T-helper 1 cell treated with Interleukin-12 subunit alpha and Interleukin-12 subunit beta and Interleukin-4 antibody, amounts not matched to agents 30 ng/mL and 1 ng/mL, for 36 hours (primary cell): Measurements from ENCODE around the gene LACRT. TPM values are rescaled to one million over a fixed set of nuclear protein-coding genes. Genes with fewer than 3 reads are reported as not detected.

Source experiments
- intact Hi-C: fragments of 100-400 bp; cut with micrococcal nuclease; formaldehyde crosslinking; loops from one replicate; pipeline ENCODE4 v1.15.1; 2024
- total RNA-seq: library from RNA; stranded (reverse); gene quantifications from 2 replicates; pipeline ENCODE4 v1.2.3, GENCODE V29; 2022

The LACRT gene
- total RNA-seq, 1 donor from 2014 or later: not detected

DNA sequence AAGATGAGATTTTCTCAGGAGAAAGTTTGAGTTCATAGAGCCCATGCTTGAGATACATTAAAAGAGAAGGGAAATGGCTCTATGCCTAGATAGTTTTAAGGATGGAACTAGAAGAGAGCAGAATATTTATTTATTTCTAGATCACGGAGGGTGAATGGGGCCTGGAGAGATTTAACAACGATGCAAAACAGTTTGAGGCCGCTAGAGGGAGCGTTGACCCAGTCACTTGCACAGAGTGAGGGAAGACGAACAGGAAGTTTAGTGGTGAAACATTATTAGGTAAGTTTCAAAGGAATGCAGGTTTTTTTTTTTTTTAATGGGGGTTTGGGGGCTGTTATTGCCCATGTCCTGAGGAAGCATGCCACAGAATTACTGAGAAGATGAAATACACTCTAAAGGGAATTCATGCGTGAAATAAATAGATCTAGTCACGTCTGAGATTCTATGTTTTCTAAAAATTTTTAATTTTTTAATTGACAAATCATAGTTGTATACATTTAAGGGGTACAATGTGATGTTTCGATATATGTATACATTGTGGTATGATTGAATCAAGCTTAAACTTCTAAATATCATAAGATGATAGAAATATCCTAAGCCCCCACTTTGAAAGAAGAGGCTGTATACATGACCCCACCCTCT, 31.4 kb downstream of the LACRT start:
- intact Hi-C loops: loop anchor here (1.0 kb wide), 1 partner anchor 24 kb away; no protein-coding TSS in a partner anchor

DNA sequence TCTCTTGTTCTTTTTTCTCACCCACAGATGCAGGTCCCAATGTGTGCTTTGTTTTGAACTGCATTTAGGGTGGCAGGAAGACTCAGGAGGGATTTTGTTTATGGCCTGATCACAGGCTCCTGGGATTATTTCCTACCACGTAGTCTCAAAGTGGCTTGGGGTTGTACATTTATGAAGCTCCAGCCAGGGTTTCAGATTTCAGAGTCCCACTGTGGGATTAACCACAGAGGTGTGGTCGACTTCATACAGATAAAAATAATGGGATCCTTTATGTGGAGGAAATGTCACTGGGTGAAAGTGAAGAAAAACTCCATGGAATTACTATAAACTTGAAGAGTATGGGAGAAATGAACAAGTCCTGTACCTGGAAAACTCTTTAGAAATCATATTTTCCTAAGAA, 32.0 kb downstream of the LACRT start:
- intact Hi-C loops: loop anchor here (1.0 kb wide), 1 partner anchor 23 kb away; no protein-coding TSS in a partner anchor

DNA sequence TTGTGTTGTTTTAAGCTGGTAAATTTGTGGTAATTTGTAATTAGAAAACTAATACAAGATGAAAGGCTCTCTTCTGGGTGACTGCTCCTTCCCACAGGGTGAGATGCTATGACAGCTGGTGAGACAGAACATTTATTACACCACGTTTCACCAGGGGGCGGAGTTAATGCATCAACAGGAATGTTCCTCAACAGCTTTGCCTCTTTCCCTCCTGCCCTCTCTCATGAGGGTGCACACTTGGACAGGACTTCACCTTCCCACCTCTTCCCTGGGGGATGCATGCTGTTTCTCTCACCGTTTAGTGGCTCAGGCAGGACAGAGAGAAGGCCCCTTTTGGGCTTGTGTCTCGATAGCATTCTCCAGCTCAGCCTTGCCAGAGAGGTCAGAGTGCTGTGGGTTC, 32.9 kb downstream of the LACRT start:
- intact Hi-C loops: no loop called here

- intact Hi-C loops: no loop called here
Measured at GRCh38 chr12:54598970-54599369, 35.7 kb downstream of the LACRT start.

GRCh38 chr12:54596526-54596946, 38.2 kb downstream of the LACRT start:
- intact Hi-C loops: loop anchor here (2.0 kb wide), 1 partner anchor 476 kb away; no protein-coding TSS in a partner anchor

GRCh38 chr12:54595471-54595870, 39.2 kb downstream of the LACRT start:
- intact Hi-C loops: no loop called here

GRCh38 chr12:54593725-54594124, 41.0 kb downstream of the LACRT start:
- intact Hi-C loops: no loop called here

- intact Hi-C loops: no loop called here
Measured at GRCh38 chr12:54593135-54593534, 41.6 kb downstream of the LACRT start.

DNA sequence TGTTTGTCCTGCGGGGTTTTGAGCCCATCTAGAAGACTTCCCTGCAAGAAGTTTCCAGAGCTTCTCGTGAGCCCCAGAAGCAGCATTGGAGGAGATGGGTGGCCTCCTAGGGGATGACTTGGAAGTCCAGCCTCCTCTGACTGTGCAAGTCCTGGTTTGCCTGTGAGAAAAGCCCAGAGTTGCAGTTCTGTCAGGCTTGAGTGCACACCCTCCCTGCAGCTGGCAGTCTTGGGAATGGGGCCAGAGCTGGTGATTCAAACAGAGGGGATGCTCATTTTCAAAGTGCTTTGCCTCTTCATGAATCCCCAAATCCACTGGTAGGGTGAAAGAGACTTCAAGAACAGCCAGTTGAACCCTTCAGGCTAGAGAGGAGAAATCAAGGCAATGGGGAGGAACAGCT, 42.4 kb downstream of the LACRT start:
- intact Hi-C loops: no loop called here

DNA sequence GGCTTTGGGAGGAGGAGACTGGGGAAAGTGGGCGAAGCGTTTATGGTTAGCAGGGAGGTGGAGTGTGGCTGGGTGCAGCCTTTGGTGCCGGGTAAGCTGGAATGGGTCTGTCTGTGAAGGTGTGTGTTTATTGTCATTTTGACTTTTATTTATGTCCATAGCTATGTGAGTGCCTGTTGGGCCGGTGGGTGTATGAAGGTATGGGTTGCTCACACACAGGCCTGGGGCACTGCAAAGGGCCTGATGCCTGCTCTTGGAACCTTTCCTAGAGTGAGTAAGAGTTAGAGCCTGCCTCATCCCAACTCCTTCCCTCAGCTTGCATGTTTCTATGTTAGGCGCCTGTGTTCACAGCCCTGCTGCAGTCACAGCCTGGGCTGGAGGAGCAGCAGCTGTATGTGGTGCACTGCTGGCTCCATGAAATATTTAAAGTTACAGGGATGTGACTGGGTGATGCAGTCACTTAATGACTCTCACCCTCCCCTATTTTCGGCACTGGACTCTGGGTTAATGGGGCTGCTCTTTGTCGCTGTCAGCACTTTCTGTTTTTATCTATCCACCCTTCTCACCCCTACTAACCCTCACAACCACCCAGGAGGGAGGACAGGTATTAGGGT, 43.6 kb downstream of the LACRT start:
- intact Hi-C loops: no loop called here

GRCh38 chr12:54589964-54590363, 44.7 kb downstream of the LACRT start:
- intact Hi-C loops: no loop called here

- intact Hi-C loops: no loop called here
Measured at GRCh38 chr12:54588890-54589267, 45.8 kb downstream of the LACRT start.

DNA sequence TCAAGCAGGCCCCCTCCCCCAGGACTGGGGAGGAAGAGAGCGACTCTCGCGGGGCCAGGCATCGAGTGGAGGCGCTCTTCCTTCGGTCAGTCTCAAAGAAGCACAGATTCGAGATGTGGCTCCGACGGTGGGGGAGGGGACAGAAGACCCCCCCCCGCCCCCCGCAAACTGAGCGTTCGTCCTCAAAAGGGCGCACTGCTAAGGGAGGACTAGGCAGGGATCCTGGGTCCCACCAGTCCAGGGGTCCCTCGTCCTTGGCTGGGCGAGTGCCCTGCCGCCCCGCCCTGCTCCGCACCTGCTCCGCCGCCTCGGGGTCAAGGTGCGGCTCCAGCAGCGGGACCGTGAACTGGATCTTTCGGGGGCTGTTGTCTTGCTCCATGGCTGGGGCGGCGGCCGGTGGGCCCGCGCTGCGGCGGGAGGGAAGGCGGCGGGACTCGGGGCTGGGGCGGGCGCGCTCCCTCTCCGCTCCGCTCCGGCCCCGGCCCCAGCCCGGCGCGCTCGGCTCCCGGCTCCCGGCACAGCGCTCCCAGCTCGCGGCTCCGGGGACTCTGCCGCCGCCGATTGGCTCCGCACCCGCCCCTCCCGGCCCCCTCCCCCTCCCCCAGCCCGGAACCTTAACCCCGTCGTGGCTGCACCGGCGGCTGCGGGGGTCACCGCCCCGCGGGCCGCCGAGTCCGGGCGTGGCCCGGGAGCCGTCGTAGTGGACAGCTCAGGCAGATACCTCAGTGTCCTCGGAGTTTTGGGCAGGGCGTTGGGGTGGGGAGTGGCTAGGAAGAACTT, 46.4 kb downstream of the LACRT start, which contains the start of gene PPP1R1A:
TSS of gene PPP1R1A (minus strand) at position 550 of the 780 bp plus-strand sequence. CDS start at position 379, 171 bp downstream.
- intact Hi-C loops: no loop called here

- intact Hi-C loops: no loop called here
Measured at GRCh38 chr12:54587315-54587873, 47.3 kb downstream of the LACRT start.

GRCh38 chr12:54586620-54587019, 48.1 kb downstream of the LACRT start:
- intact Hi-C loops: no loop called here

GRCh38 chr12:54585243-54585642, 49.5 kb downstream of the LACRT start:
- intact Hi-C loops: no loop called here

- intact Hi-C loops: no loop called here
Measured at GRCh38 chr12:54584128-54584527, 50.6 kb downstream of the LACRT start.

- intact Hi-C loops: no loop called here
Measured at GRCh38 chr12:54583726-54584125, 51.0 kb downstream of the LACRT start.

DNA sequence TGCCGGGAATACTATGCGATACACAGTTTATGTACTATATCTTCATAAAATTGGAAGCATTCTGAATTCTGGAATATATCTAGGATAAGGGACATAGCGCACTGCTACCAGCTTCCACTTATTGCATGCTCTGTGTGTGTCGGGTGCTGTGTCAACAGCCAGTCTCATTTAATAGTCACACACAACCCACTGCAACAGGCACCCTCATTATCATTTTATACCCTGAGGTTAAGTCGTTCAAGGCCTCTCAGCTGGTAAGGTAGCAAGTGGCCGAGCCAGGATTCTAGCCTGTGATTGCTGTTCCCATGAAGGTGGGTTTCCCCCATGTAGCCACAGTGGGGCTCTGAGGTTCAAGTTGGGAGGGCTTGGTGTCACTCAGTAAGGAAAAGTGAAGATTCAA, 53.3 kb downstream of the LACRT start:
- intact Hi-C loops: no loop called here
